Breast epithelium (tissue), 3 donors: ENCODE results near the gene SLC6A17.

Experiments used
- POLR2A ChIP-seq: fragments of 450-650 bp; IDR thresholded peaks from one replicate; pipeline ENCODE4 v1.6.1; 2016; ENCODE audit warnings: antibody characterized with exemption, mild to moderate bottlenecking, moderate library complexity
- POLR2AphosphoS5 ChIP-seq, 3 donors: sonication (generic); formaldehyde crosslinking; IDR thresholded peaks; one replicate each; pipeline ENCODE4 v1.6.1; 2017; ENCODE audit warnings: antibody characterized with exemption in 3 of 3
- TF ChIP-seq, protein P1 (sequence below), 3 donors: fragments of 450-650 bp; IDR thresholded peaks; one replicate each; pipeline ENCODE4 v1.5.1; 2016 to 2017; ENCODE audit warnings: antibody characterized with exemption in 3 of 3, mild to moderate bottlenecking in 3 of 3, moderate library complexity in 3 of 3

DNA sequence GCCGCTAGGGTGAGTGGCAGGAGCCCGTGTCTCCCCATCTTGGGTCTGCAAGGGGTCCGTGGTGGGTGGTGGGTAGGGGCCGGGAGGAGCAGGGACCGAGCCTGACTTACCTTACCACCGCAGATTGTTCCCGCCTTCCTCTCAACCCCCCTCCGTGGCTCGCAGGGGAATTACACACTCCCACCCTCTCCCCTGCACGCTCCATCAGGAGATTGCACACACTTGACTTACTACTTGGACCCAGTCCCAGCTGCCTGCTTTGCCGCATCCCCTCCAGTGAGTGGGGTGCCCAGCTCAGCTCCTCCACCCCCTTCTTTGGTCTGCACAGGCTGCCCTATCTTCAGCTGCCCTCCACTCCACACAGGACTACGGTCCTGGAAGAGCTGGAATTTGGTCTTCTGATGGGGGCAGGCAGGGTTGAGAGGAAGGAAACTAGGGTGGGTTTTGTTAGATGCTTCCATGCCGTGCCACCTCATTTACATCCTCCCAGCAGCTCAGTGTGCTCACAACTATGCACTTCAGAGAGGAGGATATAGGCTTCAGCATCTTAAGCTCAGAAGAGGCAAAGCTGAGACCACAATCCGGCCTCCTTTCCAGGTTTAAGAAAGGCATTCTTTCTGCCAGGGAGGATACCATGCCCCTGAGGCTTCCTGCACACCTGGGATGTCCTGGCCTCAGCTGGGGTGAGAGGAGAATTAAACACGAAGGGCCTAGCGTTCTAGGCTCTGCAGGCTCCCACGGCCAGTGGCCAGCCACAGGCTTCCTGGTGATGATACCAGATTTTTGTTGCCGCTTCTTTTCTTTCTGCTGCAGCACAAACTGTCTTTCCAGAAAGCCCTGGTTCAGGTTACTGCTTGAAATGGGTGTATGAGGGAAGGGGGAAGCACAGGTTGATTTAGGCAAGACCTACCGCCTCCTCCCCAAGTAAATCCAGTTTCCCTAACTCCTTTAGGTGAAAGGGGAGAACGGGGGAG lies 62.2 kb downstream of the SLC6A17 start:
- no peak for TF ChIP-seq POLR2A
- TF ChIP-seq, protein P1, sequence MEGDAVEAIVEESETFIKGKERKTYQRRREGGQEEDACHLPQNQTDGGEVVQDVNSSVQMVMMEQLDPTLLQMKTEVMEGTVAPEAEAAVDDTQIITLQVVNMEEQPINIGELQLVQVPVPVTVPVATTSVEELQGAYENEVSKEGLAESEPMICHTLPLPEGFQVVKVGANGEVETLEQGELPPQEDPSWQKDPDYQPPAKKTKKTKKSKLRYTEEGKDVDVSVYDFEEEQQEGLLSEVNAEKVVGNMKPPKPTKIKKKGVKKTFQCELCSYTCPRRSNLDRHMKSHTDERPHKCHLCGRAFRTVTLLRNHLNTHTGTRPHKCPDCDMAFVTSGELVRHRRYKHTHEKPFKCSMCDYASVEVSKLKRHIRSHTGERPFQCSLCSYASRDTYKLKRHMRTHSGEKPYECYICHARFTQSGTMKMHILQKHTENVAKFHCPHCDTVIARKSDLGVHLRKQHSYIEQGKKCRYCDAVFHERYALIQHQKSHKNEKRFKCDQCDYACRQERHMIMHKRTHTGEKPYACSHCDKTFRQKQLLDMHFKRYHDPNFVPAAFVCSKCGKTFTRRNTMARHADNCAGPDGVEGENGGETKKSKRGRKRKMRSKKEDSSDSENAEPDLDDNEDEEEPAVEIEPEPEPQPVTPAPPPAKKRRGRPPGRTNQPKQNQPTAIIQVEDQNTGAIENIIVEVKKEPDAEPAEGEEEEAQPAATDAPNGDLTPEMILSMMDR (IDR thresholded peaks at IDR 0.05) = no peak
- TF ChIP-seq POLR2AphosphoS5 (IDR thresholded peaks at IDR 0.05) = no peak
